GM06990 (cell line): ENCODE data around the gene NCOR2.

Source experiments
- DNase-seq: peaks from one replicate; pipeline ENCODE4 v3.0.0-alpha.2; 2011; ENCODE audit not compliant: insufficient read length; ENCODE audit errors: extremely low read depth
- H3K27me3 ChIP-seq: replicated peaks from 2 replicates; pipeline ENCODE4 v1.6.0; 2011; ENCODE audit warnings: low read length; ENCODE audit not compliant: control insufficient read depth, insufficient read depth
- H3K36me3 ChIP-seq: 2 replicates; pipeline ENCODE4 v1.5.1; 2011; ENCODE audit warnings: low read length; ENCODE audit not compliant: control insufficient read depth, insufficient read depth
- H3K4me3 ChIP-seq: replicated peaks from 2 replicates; pipeline ENCODE4 v1.5.1; 2011; ENCODE audit warnings: low read depth, mild to moderate bottlenecking, control low read depth, low read length
- TF ChIP-seq, protein P1 (sequence below): IDR thresholded peaks from 2 replicates; pipeline ENCODE4 v1.5.1; 2011; ENCODE audit warnings: low read length, control low read depth, mild to moderate bottlenecking, inconsistent platforms; ENCODE audit not compliant: insufficient read depth, poor library complexity, severe bottlenecking

Gene NCOR2

DNA sequence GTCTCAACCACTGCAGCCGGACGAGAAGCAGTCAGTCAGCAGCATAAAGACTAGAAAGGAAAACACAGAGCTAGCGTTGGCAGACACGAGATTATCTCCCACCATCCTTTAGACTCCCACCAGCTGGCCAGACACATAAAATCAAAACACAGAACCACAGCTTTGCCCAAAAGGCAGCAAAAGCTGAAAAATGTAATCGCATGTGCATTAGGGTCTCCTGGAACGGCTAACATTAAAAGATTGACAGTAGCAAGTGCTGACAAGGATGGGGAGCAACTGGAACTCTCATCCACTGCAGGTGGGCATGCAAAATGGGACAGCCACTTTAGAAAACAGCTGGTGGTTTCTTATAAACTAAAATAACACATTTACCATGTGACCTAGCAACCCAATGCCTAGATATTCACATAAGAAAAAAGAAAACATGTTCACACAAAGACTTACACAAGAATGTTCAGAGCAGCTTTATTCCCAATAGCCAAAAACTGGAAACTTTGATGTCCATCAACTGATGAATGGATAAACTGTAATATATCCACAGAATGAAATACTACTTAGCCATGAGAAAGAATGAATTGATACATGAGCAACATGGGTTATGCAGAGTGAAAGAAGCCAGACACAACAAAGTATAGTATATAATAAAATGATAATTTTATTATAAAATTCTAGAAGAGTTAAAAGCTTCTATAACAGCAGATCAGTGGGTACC lies 37.7 kb downstream of the NCOR2 start:
- TF ChIP-seq, protein P1, sequence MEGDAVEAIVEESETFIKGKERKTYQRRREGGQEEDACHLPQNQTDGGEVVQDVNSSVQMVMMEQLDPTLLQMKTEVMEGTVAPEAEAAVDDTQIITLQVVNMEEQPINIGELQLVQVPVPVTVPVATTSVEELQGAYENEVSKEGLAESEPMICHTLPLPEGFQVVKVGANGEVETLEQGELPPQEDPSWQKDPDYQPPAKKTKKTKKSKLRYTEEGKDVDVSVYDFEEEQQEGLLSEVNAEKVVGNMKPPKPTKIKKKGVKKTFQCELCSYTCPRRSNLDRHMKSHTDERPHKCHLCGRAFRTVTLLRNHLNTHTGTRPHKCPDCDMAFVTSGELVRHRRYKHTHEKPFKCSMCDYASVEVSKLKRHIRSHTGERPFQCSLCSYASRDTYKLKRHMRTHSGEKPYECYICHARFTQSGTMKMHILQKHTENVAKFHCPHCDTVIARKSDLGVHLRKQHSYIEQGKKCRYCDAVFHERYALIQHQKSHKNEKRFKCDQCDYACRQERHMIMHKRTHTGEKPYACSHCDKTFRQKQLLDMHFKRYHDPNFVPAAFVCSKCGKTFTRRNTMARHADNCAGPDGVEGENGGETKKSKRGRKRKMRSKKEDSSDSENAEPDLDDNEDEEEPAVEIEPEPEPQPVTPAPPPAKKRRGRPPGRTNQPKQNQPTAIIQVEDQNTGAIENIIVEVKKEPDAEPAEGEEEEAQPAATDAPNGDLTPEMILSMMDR, result no peak
- Histone ChIP-seq H3K27me3 (no peaks in the 10 kb centered on the region), H3K4me3 (no peak overlapping the region), H3K36me3 (peaks cover 6% of the 10 kb centered on the region)
- no peak for DNase-seq

DNA sequence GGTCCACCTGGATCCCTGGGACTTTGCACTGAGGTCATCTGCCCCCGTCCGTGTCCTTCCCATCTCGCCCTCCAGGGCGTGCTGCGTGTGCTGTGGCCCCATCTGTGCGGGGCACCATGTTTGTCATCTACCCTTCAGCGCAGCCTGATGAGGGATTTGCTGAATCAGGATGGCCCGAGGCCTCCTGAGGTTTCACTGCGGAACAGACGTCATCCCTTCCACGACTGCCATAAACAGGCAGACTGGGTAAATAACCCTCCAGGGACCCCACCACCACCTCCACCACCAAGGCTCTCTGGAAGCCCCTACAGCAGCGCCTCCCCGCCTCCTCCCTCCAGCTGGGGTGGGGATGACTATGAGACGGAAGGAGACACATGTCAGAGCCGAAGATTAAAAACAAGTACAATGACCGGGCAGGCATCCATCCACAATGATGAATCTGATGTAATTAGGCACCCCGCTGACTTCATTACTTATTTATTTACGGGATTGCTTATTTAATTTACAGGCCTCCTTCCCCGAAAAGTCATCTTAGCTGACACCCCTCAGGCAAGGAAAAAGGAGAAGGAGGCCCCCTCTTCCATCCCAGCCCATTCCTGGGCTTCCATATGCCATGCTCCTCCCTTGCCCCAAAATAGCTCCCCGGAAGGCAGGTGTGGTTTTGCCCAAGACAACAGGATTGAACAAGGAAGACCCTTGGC lies 39.4 kb downstream of the NCOR2 start:
- peaks cover 4% of the 10 kb centered on the region for H3K36me3 ChIP-seq
- no peaks in the 10 kb centered on the region for H3K27me3 ChIP-seq
- no peak for DNase-seq
- TF ChIP-seq, protein P1, result no peak
- no peak overlapping the region for H3K4me3 ChIP-seq

DNA sequence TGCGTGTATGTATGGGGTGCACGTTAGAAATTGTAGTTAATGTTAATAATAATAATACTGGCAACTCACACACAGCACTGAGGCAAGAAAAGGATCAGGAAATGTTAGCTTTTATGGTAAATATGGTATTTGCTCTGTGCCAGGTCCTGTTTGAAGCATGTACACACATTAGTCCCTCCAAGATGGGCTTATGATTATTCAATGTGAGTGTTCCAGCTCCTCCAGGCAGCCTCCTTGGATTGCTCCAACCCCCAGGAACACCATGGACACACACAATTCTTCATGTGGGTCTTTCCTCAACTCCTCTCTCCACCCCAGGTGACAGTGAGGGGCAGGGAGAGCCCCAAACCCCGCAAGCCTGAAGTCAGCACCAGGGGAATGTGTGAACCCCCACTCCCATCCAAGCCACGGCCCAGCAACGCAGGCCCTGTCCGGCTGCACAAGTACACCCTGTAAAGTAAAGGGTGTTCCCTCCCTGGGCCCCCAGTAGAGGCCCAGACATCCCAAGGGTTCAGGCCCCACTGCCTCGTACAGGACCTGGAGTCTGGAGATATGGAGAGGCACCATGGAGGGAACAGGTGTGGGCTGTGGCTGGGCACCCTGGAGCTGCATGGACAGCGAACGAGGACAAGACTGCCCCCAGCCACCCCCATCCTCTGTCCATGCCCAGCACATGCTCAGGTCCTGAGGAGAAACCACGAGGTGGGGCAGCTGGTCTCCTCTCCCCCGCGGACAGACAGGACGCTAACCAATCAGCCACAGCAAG lies 41.3 kb downstream of the NCOR2 start:
- Histone ChIP-seq H3K27me3 (no peaks in the 10 kb centered on the region), H3K4me3 (no peak overlapping the region), H3K36me3 (peaks cover 4% of the 10 kb centered on the region)
- no peak for DNase-seq
- TF ChIP-seq, protein P1, result no peak

DNA sequence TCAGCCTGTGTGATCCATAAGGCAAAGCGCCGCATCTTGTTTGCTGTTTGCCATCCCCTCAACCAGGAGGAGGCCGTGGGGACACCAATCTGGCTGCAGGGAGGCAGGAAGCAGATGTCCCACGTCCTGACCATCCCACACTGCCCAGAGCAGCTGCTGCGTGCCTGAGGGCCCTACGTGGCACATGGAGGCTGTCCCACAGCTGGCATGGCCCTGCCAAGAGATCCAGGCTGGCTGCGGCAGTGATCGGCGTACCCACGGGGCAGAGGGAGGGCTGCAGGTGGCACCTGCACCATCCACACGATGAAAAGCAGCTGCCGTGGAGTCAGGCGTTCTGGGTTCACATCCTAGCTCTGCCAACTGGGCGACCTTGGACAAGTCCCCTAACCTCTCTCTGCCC lies 42.0 kb downstream of the NCOR2 start:
- peaks cover 4% of the 10 kb centered on the region for H3K36me3 ChIP-seq
- DNase-seq, result no peak
- no peak overlapping the region for H3K4me3 ChIP-seq
- TF ChIP-seq, protein P1, result no peak
- no peaks in the 10 kb centered on the region for H3K27me3 ChIP-seq

DNA sequence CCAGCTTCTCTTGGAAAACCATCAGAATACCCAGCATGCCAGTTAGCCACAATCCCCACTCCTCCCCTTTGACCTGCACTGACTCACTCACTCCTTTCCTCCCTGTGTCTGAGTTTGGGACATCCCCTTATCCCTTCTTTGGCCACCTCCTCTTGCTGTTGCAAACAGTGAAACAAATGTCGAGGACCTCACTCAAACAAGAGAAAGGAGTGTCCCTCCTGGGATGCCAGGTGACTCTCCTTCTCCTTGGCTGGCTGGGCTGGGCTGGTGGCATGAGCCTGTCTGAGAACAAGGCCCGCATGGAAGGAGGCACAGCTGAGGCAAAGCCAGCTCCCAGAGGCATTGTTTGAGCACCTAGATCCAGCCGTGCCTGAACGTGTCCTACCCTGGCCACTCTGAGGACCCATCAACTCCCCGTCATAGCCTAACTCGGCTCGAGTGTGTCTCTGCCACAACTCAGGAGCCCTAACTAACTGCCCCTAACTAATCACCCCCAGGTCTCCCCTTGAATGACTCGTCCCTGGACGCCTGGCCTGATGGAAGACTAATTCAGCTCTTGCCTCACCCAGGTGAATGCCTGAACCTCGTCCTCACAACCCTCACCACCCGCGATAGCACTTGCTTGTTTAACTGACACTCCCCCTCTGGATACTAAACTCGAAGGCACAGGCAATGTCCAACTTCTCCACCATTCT lies 43.0 kb downstream of the NCOR2 start:
- H3K4me3 ChIP-seq, result no peak overlapping the region
- H3K36me3 ChIP-seq, result peaks cover 4% of the 10 kb centered on the region
- no peaks in the 10 kb centered on the region for H3K27me3 ChIP-seq
- no peak for DNase-seq
- TF ChIP-seq, protein P1, result no peak
